ENCODE measurements around the gene LPAR2.

Gene LPAR2

GRCh38 chr19:19647037-19647835, 19.2 kb upstream of the LPAR2 start:
- peaks cover 64% of the 10 kb centered on the region for H3K36me3 ChIP-seq (replicated peaks)
- in situ Hi-C loops (cut with MboI; ENCODE audit: low sequenced_read_pairs) = no loop called here

DNA sequence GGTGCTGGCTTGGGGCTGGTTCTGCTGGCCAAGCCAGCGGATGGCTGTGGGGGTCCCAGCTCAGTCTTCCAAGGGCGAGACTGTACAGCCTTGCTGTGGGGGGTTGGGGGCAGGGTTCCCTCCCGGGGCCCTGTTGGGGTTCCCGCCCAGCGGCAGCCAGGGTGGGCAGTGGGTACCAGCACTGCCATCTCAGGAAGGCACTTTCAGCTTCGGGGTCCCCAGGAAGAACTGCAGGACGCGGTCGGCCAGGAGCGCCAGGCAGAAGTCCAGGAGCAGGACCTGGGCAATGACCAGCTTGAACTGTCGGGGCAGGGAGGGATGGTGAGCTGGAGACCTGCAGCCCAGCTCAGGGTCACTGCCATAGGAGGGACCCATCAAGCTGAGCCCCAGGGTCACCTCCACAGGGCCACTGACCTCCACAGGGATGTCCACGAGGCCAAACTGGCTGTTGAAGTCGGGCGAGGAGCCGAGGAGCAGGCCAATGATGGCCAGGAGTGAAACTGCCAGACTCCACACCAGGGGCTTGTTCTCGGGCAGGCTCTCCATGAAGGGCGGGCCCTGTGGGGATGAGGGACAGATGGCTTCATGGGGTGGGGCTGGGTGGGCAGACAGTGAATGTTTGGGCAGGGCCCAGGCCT, 17.3 kb upstream of the LPAR2 start:
- peaks cover 46% of the 10 kb centered on the region for H3K36me3 ChIP-seq (replicated peaks)
- no peaks in the 10 kb centered on the region for H3K27me3 ChIP-seq (ENCODE audit: low read depth)
- no peak overlapping the region for H3K4me3 ChIP-seq
- in situ Hi-C loops (cut with MboI; ENCODE audit: low sequenced_read_pairs) = no loop called here
- H3K4me1 ChIP-seq = no peaks in the 10 kb centered on the region; the same call in 1 of the 2 replicates
- no peaks in the 10 kb centered on the region for H3K9me3 ChIP-seq
- no peak for DNase-seq (ENCODE audit: low spot score in 2 of 2)

More at GRCh38 chr19:19647037-19647835, 19.2 kb upstream of the LPAR2 start:
- Histone ChIP-seq H3K27me3 (ENCODE audit: low read depth) (no peaks in the 10 kb centered on the region), H3K4me3 (no peak overlapping the region), H3K9me3 (no peaks in the 10 kb centered on the region), H3K4me1 (no peaks in the 10 kb centered on the region; the same call in 1 of the 2 replicates)
- no peak for DNase-seq (ENCODE audit: low spot score in 2 of 2)

- no peak for DNase-seq (ENCODE audit: low spot score in 2 of 2)
- no peaks in the 10 kb centered on the region; the same call in 1 of the 2 replicates for H3K4me1 ChIP-seq
- H3K36me3 ChIP-seq (replicated peaks) = peaks cover 38% of the 10 kb centered on the region
- in situ Hi-C loops (cut with MboI; ENCODE audit: low sequenced_read_pairs) = loop anchor here (5.0 kb wide), 1 partner anchor 107 kb away; the partner anchor contains the start of gene CILP2
- peak overlapping the region; percentile 67 for H3K4me3 ChIP-seq
- H3K27me3 ChIP-seq (ENCODE audit: low read depth) = no peaks in the 10 kb centered on the region
- no peaks in the 10 kb centered on the region for H3K9me3 ChIP-seq
Measured at GRCh38 chr19:19644054-19644388, 16.0 kb upstream of the LPAR2 start.

DNA sequence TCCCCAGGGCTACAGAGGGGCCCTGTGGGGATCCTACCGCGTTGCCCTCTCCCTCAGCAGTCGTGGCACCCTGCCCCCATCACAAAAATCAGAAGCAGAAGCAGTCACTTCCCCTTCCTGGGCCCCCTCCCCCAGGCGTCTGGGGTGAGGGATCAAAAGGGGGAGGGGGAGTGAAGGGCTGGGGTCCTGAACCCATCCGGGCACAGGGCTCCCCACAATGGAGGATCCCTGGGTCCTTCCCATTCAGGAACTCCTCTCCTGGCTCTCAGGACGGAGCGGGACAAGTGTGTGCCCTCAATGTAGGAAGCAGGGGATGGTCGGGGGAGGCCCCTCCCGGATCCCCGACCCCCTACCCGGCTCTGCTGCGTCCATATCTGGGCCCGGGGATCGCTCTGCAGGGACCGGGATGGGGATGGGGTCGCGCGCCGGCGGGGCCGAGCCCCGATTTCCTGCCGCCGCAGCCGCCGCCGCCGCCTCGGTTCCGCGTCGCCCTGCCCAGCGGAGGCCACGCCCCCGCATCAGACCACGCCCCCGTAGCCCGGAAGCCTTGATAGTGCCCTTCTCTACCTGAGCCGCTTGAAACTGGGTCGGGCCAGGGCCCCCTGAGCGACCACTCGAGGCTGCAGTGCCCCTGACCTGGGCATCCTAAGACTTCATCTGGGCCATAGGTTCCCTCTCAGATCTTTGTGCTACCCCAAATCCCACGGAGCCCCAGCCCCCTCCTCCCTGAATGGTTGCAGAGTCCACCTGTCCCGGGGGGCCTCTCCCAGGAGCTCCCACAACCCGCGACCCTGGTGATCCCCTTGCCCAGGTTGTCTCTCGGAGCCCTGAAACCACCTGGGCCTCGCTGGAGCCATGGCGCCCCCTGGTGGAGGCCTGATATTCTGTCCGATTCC, 15.4 kb upstream of the LPAR2 start, which contains the start of gene GMIP:
Gene GMIP, minus strand, starts transcription at position 500 of the 896 bp plus-strand sequence. Its CDS starts 128 bp downstream, at position 372.
- peaks cover 36% of the 10 kb centered on the region for H3K36me3 ChIP-seq (replicated peaks)
- in situ Hi-C loops (cut with MboI; ENCODE audit: low sequenced_read_pairs) = loop anchor here (5.0 kb wide), 1 partner anchor 106 kb away; the partner anchor contains the start of gene CILP2
- DNase-seq (ENCODE audit: low spot score in 2 of 2) = peak; percentile 37 to 89
- no peaks in the 10 kb centered on the region for H3K9me3 ChIP-seq
- no peaks in the 10 kb centered on the region for H3K27me3 ChIP-seq (ENCODE audit: low read depth)
- peak within 1 kb of the TSS; percentile 67 for H3K4me3 ChIP-seq
- no peaks in the 10 kb centered on the region; the same call in 1 of the 2 replicates for H3K4me1 ChIP-seq

DNA sequence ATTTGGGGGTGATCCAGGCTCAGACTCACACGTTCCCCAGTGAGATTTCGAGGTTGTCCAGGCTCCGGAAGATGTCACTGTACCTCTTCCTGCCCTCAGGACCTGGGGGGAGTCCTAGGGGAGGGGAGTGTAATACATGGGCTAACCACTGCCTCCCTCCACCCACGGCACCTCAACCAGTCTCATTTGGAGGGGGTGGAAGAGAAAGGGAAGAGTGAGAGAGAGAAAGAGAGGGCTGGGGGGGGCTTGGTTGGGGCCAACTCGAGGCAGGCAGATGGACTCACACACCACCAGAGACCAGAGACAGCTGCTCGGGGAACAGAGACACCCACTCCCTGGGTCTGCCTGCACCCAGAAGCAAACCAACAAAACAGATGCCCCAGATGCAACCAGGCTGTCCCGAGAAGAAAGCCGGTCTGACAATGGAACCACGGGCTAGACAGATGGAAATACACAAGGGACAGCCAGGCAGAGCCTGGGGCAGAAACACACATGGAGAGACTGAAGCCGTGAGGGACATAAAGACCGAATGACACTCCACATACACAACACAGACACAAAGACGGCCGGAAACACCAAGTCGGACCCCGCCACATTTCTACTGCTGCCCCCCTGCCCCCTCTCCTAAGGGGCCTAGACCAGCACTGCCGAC, 14.6 kb upstream of the LPAR2 start:
- Histone ChIP-seq H3K36me3 (replicated peaks) (peaks cover 31% of the 10 kb centered on the region), H3K4me1 (no peaks in the 10 kb centered on the region; the same call in 1 of the 2 replicates), H3K27me3 (ENCODE audit: low read depth) (no peaks in the 10 kb centered on the region), H3K9me3 (no peaks in the 10 kb centered on the region), H3K4me3 (peak overlapping the region; percentile 67)
- in situ Hi-C loops (cut with MboI; ENCODE audit: low sequenced_read_pairs) = loop anchor here (5.0 kb wide), 1 partner anchor 105 kb away; the partner anchor contains the start of gene CILP2
- DNase-seq (ENCODE audit: low spot score in 2 of 2) = peak in 1 of 2 experiments; percentile 48

- Histone ChIP-seq H3K4me1 (no peaks in the 10 kb centered on the region), H3K9me3 (no peaks in the 10 kb centered on the region), H3K36me3 (replicated peaks) (peaks cover 19% of the 10 kb centered on the region), H3K4me3 (no peak overlapping the region), H3K27me3 (ENCODE audit: low read depth) (no peaks in the 10 kb centered on the region)
- in situ Hi-C loops (cut with MboI; ENCODE audit: low sequenced_read_pairs) = no loop called here
- no peak for DNase-seq (ENCODE audit: low spot score in 2 of 2)
Measured at GRCh38 chr19:19637523-19638251, 9.7 kb upstream of the LPAR2 start.

DNA sequence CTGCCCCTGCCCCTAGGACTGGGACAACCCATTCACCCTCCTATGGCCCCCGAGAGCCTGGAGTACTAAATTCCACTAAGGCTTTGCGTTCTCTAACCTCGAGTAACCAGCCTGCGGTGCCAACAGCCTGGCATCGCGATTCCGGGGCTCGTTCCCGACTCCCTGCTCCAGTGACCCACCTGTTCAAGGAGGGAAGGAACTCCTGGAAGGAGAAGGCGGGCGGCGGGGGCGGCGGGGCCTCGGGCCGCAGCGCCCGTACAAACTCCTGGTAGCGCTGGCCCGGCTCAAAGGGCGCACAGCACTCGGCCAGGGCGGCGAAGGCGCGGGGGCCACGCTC, 9.1 kb upstream of the LPAR2 start:
- Histone ChIP-seq H3K36me3 (replicated peaks) (peaks cover 19% of the 10 kb centered on the region), H3K27me3 (ENCODE audit: low read depth) (no peaks in the 10 kb centered on the region), H3K4me1 (no peaks in the 10 kb centered on the region), H3K9me3 (no peaks in the 10 kb centered on the region), H3K4me3 (no peak overlapping the region)
- no peak for DNase-seq (ENCODE audit: low spot score in 2 of 2)
- in situ Hi-C loops (cut with MboI; ENCODE audit: low sequenced_read_pairs) = no loop called here

DNA sequence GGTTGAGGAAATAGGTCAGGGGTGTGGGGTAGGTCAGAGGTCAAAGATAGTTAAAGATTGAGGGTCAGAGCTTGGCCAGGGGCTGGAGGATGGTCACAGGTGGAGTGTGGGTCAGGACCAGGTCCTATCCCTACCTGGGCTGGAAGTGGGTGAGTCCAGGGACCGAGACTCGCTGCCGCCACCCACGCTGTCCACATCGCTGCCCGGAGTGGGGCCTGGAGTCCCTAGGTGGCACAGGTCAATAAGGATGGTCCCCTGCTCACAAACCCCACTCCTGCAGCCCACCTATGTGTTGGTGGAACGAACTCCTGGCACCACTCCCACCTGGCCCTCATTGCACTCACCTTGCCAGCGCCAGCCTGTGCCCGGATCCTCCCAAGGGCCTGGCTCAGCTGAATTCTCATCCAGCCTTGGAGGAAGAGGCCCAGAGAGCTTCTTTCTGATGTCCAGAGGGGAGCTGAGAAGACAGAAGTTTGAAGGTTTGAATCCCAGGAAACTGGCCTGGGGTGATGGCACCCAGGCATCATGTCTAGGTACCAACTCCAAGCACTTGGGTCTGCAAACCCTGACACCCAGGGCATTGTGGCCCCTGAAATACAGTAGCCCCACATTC, 8.7 kb upstream of the LPAR2 start:
- in situ Hi-C loops (cut with MboI; ENCODE audit: low sequenced_read_pairs) = no loop called here
- Histone ChIP-seq H3K4me3 (no peak overlapping the region), H3K27me3 (ENCODE audit: low read depth) (no peaks in the 10 kb centered on the region), H3K4me1 (no peaks in the 10 kb centered on the region), H3K9me3 (no peaks in the 10 kb centered on the region), H3K36me3 (replicated peaks) (peaks cover 19% of the 10 kb centered on the region)
- DNase-seq (ENCODE audit: low spot score in 2 of 2) = no peak

DNA sequence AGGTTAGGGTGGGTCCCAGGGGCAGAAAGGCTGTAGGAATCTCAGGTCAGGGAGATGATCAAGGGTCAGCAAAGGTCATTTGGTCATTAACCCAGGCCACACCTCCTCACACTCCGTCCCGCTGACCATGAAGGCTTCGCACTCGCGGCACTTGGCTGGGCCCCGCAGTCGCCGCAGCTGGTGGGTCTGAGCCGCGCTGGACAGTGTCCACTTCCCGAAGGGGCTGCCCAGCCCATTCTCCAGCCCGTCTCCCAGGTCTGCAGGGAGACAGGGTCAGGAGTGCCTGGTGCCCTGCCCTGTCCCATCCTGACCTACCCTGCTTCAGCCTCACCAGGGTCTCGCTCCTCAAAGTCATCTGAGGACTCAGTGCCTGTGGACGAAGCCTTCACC, 7.3 kb upstream of the LPAR2 start:
- Histone ChIP-seq H3K9me3 (no peaks in the 10 kb centered on the region), H3K36me3 (replicated peaks) (peaks cover 19% of the 10 kb centered on the region), H3K27me3 (ENCODE audit: low read depth) (no peaks in the 10 kb centered on the region), H3K4me3 (no peak overlapping the region), H3K4me1 (no peaks in the 10 kb centered on the region)
- DNase-seq (ENCODE audit: low spot score in 2 of 2) = no peak
- in situ Hi-C loops (cut with MboI; ENCODE audit: low sequenced_read_pairs) = no loop called here

GRCh38 chr19:19634516-19635312, 6.7 kb upstream of the LPAR2 start:
- H3K4me1 ChIP-seq = no peaks in the 10 kb centered on the region
- no peak for DNase-seq (ENCODE audit: low spot score in 2 of 2)
- H3K27me3 ChIP-seq (ENCODE audit: low read depth) = no peaks in the 10 kb centered on the region
- peaks cover 19% of the 10 kb centered on the region for H3K36me3 ChIP-seq (replicated peaks)
- H3K9me3 ChIP-seq = no peaks in the 10 kb centered on the region
- in situ Hi-C loops (cut with MboI; ENCODE audit: low sequenced_read_pairs) = no loop called here
- no peak overlapping the region for H3K4me3 ChIP-seq

GRCh38 chr19:19633711-19634515, 5.9 kb upstream of the LPAR2 start:
- in situ Hi-C loops (cut with MboI; ENCODE audit: low sequenced_read_pairs) = no loop called here
- DNase-seq (ENCODE audit: low spot score in 2 of 2) = no peak
- H3K36me3 ChIP-seq (replicated peaks) = peaks cover 19% of the 10 kb centered on the region

More at GRCh38 chr19:19633711-19634515, 5.9 kb upstream of the LPAR2 start:
- Histone ChIP-seq H3K4me3 (no peak overlapping the region), H3K27me3 (ENCODE audit: low read depth) (no peaks in the 10 kb centered on the region), H3K4me1 (no peaks in the 10 kb centered on the region), H3K9me3 (no peaks in the 10 kb centered on the region)
